ENCODE measurements around the gene TUBGCP6.

TUBGCP6 gene

DNA sequence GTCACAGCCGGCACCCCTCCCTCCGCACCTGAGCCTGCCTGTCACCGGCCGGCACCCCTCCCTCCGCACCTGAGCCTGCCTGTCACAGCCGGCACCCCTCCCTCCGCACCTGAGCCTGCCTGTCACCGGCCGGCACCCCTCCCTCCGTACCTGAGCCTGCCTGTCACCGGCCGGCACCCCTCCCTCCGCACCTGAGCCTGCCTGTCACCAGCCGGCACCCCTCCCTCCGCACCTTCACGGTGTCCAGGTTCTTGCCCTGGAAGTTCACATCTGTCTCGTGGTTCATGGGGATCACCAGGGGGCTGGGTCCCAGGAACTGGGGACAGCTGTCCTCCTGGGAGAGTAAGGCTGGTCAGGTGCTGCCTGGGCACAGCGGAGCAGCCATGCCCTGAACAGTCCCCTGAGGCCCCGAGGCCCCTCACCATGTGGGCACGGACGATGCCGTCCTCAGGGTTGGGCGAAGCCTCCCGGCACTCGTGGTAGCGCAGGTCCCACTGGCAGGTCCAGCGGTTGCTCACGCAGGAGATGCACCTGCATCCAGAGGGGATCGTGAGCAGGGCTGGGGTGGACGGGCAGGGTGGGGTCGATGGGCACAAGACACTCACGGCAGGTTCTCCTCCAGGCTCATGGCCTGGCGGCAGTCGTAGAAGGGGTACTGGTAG lies 40.9 kb upstream of the TUBGCP6 start:
- no peak overlapping the region for H3K4me3 ChIP-seq (ENCODE audit: low read depth, low read length)
- CTCF ChIA-PET: interaction anchor here (1.8 kb wide), 1 partner anchor 9 kb away, joined by 4 read pairs; no protein-coding TSS in a partner anchor
- no peak for DNase-seq (ENCODE audit: low read depth, low spot score)
- POLR2A ChIA-PET: no interaction called here
- TF ChIP-seq, protein P1, sequence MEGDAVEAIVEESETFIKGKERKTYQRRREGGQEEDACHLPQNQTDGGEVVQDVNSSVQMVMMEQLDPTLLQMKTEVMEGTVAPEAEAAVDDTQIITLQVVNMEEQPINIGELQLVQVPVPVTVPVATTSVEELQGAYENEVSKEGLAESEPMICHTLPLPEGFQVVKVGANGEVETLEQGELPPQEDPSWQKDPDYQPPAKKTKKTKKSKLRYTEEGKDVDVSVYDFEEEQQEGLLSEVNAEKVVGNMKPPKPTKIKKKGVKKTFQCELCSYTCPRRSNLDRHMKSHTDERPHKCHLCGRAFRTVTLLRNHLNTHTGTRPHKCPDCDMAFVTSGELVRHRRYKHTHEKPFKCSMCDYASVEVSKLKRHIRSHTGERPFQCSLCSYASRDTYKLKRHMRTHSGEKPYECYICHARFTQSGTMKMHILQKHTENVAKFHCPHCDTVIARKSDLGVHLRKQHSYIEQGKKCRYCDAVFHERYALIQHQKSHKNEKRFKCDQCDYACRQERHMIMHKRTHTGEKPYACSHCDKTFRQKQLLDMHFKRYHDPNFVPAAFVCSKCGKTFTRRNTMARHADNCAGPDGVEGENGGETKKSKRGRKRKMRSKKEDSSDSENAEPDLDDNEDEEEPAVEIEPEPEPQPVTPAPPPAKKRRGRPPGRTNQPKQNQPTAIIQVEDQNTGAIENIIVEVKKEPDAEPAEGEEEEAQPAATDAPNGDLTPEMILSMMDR (IDR thresholded peaks at IDR 0.05; ENCODE audit: insufficient read depth, low read length, missing control alignments): no peak

DNA sequence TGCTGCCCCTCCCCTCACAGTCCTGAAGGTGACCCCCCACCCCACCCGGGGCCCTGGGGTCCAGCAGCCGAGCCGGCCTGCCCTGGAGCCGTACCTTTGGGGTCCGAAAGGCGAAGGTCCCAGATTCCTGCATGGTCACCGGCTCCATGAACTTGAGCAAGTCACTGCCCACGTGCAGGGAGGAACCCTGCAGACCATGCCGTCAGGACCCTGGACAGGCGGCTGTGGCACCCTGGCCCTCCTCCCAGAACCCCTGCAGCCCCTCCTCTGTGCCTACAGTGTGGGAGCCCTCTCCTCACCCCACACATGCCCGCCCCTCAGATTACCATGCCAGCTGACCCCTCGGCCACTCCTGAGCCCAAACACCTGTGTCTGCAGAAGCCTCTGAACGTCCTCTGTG lies 39.7 kb upstream of the TUBGCP6 start:
- ChIA-PET POLR2A (no interaction called here), CTCF (interaction anchor here (0.6 to 1.1 kb wide), 2 partner anchors 9 to 10 kb away, joined by 3 read pairs; no protein-coding TSS in a partner anchor)
- no peak for DNase-seq (ENCODE audit: low read depth, low spot score)
- TF ChIP-seq, protein P1 (IDR thresholded peaks at IDR 0.05; ENCODE audit: insufficient read depth, low read length, missing control alignments): no peak
- no peak overlapping the region for H3K4me3 ChIP-seq (ENCODE audit: low read depth, low read length)

DNA sequence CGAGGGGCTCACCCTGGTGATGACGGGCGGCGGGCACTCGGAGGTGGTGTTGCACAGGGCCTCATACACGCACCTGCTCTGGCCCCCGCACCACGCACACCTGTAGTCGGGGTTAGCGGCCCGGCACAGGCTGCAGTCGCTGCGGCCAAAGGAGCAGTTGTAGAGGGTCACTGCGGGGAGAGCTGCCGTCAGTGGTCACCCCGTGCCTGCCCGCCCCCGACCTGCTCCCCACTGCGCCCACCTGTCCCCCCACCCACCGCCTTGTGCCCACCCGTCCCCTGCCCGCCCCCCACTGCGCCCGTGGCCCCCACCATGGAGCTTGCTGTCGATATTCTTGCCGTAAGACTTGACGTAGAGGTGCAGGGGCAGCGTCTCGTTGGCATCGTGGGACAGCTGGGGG lies 39.0 kb upstream of the TUBGCP6 start:
- TF ChIP-seq, protein P1 (IDR thresholded peaks at IDR 0.05; ENCODE audit: insufficient read depth, low read length, missing control alignments): no peak
- ChIA-PET CTCF (interaction anchor here (1.1 kb wide), 1 partner anchor 8 kb away, joined by 3 read pairs; no protein-coding TSS in a partner anchor), POLR2A (no interaction called here)
- H3K4me3 ChIP-seq (ENCODE audit: low read depth, low read length): no peak overlapping the region
- DNase-seq (ENCODE audit: low read depth, low spot score): no peak

DNA sequence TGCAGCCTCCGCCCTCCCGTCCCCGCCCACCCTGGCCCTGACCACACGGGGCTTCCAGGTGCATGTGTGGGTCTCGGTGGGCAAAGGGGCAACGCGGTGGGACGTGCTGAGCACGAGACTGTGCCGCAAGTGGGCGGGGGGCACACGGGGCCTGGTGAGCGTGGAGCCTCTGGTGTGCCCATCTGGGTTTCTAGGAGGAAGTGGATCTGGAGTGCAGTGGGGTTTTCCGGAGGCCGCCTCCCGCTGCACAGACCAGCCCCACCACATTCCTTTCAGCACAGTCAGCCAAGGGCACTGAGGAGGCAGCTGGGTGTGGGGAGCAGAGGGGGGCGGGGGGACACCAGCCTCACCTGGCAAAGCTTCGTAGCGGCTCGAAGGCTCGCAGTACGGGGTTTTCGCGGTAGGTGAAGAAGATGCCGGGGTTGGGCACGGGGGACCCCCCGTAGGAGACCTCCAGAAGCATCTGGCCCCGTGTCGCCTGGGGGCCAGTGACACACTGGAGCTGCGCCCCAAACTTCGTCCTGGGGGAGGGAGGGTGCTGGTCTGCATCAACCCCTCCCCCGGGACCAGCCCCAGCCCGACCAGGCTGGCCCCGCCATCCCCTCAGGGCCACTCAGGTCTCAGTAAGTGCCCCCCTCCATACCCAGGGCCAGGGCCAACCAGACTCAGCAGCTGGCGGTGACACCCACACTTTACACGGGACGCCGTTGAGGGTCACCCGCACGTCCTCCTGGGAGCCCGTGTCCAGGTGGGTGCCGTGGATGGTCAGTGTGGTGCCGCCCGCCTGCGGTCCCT lies 37.7 kb upstream of the TUBGCP6 start:
- TF ChIP-seq, protein P1 (IDR thresholded peaks at IDR 0.05; ENCODE audit: insufficient read depth, low read length, missing control alignments): no peak
- POLR2A ChIA-PET: interaction anchor here (0.6 to 1.2 kb wide), 4 partner anchors 11 to 23 kb away, joined by 3 to 5 read pairs (median 4); no protein-coding TSS in a partner anchor
- H3K4me3 ChIP-seq (ENCODE audit: low read depth, low read length): no peak overlapping the region
- CTCF ChIA-PET: interaction anchor here (0.7 to 2.1 kb wide), 2 partner anchors 9 to 12 kb away, joined by 4 to 7 read pairs; partner anchors contain the start of gene MAPK11
- DNase-seq (ENCODE audit: low read depth, low spot score): no peak

DNA sequence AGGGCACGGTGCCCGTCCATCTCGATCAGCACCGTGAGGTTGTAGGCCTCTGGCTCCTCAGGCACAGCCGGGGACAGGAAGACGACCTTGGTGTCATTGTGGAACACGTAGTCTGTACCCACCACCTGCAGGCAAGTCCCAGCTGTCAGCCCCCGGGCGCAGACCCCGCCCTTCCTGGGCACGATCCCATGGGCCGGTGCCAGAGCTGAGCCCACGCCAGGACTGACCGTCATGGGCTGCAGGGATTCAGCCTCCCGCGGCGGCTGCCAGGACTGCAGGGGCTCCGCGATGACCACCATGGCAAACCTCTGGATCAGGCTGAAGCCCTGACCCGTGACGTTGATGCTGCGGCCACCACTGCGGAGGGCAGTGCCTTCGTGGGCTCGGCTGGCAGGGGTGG lies 37.1 kb upstream of the TUBGCP6 start:
- no peak overlapping the region for H3K4me3 ChIP-seq (ENCODE audit: low read depth, low read length)
- DNase-seq (ENCODE audit: low read depth, low spot score): no peak
- POLR2A ChIA-PET: interaction anchor here (1.2 kb wide), 1 partner anchor 10 kb away, joined by 3 read pairs; no protein-coding TSS in a partner anchor
- TF ChIP-seq, protein P1 (IDR thresholded peaks at IDR 0.05; ENCODE audit: insufficient read depth, low read length, missing control alignments): no peak
- CTCF ChIA-PET: interaction anchor here (0.7 to 2.1 kb wide), 2 partner anchors 8 to 11 kb away, joined by 4 to 7 read pairs; partner anchors contain the start of gene MAPK11

DNA sequence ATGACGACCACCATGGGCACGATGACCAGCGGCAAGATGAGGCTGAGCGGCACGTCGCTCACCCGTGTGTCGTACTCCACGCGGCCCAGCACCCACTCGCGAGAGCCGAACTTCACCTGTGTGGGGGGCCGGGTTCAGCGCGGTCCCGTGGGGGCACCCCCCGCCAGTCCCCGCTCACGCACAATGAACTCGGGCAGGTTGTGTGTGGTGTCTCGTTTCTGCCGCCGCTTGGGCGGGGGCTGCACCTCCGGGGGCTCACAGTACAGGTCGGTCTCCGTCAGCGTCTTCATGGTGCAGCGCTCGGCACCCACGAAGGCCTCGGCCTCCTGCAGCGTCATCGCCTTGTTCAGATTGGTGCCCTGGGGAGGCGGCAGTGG lies 36.5 kb upstream of the TUBGCP6 start:
- no peak for DNase-seq (ENCODE audit: low read depth, low spot score)
- no peak overlapping the region for H3K4me3 ChIP-seq (ENCODE audit: low read depth, low read length)
- TF ChIP-seq, protein P1 (IDR thresholded peaks at IDR 0.05; ENCODE audit: insufficient read depth, low read length, missing control alignments): no peak
- ChIA-PET CTCF (interaction anchor here (2.1 kb wide), 1 partner anchor 8 kb away, joined by 7 read pairs; no protein-coding TSS in a partner anchor), POLR2A (no interaction called here)
